Measurements from ENCODE around the gene EXT2. TPM values are rescaled to one million over a fixed set of nuclear protein-coding genes. Genes with fewer than 3 reads are reported as not detected.

EXT2 gene
- total RNA-seq, 3 donors from 2014 or later (not counting 1 experiment from before 2014, with no cell fraction given), result 44.2 to 50.3 (median 45.8) TPM

DNA sequence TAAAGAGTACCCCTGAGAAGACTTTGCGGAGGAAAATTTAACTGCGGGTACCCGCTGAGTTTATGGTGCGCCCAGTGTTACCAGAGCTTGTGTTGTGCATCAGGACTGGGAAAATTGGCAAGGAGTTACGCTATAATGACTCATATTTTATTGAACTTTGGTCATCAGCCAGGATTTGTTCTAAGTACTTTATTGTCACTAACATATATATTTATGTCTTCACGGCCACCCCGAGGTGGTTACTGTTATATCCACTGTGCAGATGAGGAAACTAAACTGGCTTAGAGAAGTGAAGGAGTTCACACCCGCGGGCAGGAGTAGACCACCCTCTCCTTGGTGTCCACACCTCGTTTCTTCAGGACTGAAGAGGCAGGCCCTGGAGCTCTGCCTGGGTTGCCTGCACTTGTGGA is 28.7 kb upstream of the EXT2 start:
- peak overlapping the region; percentile 70 for H3K27ac ChIP-seq (ENCODE audit: low read length)
- DNase-seq, result peak in 1 of 2 donors; percentile 29
- intact Hi-C loops (cut with micrococcal nuclease), result loop anchor here (2.0 kb wide), 1 partner anchor 30 kb away; no protein-coding TSS in a partner anchor
- Mint-ChIP-seq H3K4me3 (peak overlapping the region; percentile 93), H3K27me3 (ENCODE audit: low read depth in 2 of 2) (peaks cover 0 to 3% of the 10 kb centered on the region in 2 donors), H3K27ac (peak overlapping the region; percentile 79 to 95), H3K36me3 (peaks cover 5% of the 10 kb centered on the region), H3K9me3 (no peaks in the 10 kb centered on the region), H3K4me1 (peaks cover 20 to 33% of the 10 kb centered on the region in 2 donors)
- H3K27me3 ChIP-seq (ENCODE audit: control insufficient read depth, insufficient read depth, low read length), result no peaks in the 10 kb centered on the region
- TF ChIP-seq, protein P1, sequence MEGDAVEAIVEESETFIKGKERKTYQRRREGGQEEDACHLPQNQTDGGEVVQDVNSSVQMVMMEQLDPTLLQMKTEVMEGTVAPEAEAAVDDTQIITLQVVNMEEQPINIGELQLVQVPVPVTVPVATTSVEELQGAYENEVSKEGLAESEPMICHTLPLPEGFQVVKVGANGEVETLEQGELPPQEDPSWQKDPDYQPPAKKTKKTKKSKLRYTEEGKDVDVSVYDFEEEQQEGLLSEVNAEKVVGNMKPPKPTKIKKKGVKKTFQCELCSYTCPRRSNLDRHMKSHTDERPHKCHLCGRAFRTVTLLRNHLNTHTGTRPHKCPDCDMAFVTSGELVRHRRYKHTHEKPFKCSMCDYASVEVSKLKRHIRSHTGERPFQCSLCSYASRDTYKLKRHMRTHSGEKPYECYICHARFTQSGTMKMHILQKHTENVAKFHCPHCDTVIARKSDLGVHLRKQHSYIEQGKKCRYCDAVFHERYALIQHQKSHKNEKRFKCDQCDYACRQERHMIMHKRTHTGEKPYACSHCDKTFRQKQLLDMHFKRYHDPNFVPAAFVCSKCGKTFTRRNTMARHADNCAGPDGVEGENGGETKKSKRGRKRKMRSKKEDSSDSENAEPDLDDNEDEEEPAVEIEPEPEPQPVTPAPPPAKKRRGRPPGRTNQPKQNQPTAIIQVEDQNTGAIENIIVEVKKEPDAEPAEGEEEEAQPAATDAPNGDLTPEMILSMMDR (IDR thresholded peaks at IDR 0.05), result no peak
- no peak for ATAC-seq
- 52% methylated on average over 9 of the region's 10 CpGs for WGBS (ENCODE audit: insufficient coverage)
- no peaks in the 10 kb centered on the region for H3K9me3 ChIP-seq (ENCODE audit: control insufficient read depth, insufficient read depth, low read length)
- peaks cover 13% of the 10 kb centered on the region for H3K4me1 ChIP-seq (ENCODE audit: control insufficient read depth, insufficient read depth, low read length)
- H3K4me3 ChIP-seq (ENCODE audit: low read length), result peak overlapping the region; percentile 96
- no peaks in the 10 kb centered on the region for H3K36me3 ChIP-seq (ENCODE audit: control insufficient read depth, insufficient read depth, low read length)

DNA sequence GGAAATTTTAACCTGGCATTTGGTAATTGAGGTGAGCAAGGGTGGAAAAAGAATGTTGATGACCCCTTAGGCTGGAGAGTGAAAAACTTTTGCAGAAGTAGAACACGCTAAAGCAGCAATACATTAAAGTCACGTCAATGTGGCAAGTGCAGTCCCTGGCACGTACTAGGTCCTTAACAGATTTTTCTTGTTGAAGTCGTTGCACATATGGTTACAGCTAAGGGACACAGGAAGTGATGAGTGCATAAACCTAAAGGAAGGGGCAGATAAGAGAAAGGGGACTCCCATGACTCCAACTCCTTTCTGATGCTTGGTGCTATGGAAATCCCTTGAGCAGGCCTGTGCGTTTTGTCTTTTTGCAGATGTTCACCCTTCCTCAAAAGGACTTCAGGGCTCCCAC is 28.2 kb upstream of the EXT2 start:
- H3K9me3 Mint-ChIP-seq, result no peaks in the 10 kb centered on the region
- peak overlapping the region; percentile 79 to 95 for H3K27ac Mint-ChIP-seq

DNA sequence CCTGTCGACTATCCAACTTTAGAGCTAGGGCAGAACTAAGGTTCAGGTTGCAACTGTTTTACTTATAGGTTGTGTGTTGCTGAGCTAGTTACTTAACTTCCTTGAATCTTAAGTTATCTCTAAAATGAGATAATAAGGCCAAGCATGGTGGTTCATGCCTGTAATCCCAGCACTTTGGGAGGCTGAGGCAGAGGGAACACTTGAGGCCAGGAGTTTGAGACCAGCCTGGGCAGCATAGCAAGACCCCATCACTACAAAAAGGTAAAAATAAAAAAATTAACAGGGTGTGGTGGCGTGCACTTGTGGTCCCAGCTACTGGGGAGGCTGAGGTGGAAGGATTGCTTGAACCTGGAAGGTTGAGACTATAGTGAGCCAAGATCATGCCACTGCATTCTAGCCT is 27.3 kb upstream of the EXT2 start:
- Mint-ChIP-seq H3K9me3 (no peaks in the 10 kb centered on the region), H3K27ac (peak overlapping the region in 1 of 2 donors; percentile 95), H3K4me1 (peaks cover 20 to 33% of the 10 kb centered on the region in 2 donors), H3K36me3 (peaks cover 5% of the 10 kb centered on the region), H3K4me3 (no peak overlapping the region), H3K27me3 (ENCODE audit: low read depth in 2 of 2) (peaks cover 0 to 3% of the 10 kb centered on the region in 2 donors)
- Histone ChIP-seq H3K36me3 (ENCODE audit: control insufficient read depth, insufficient read depth, low read length) (peaks cover 1% of the 10 kb centered on the region), H3K27ac (ENCODE audit: low read length) (no peak overlapping the region), H3K4me3 (ENCODE audit: low read length) (no peak overlapping the region), H3K9me3 (ENCODE audit: control insufficient read depth, insufficient read depth, low read length) (no peaks in the 10 kb centered on the region), H3K27me3 (ENCODE audit: control insufficient read depth, insufficient read depth, low read length) (no peaks in the 10 kb centered on the region), H3K4me1 (ENCODE audit: control insufficient read depth, insufficient read depth, low read length) (peaks cover 13% of the 10 kb centered on the region)
- WGBS (ENCODE audit: insufficient coverage), result 100% methylated on average over 2 of the region's 2 CpGs
- ATAC-seq (no peak), DNase-seq (no peak)
- intact Hi-C loops (cut with micrococcal nuclease), result no loop called here
- TF ChIP-seq, protein P1 (IDR thresholded peaks at IDR 0.05), result no peak

More for the DNA sequence above, 28.2 kb upstream of the EXT2 start:
- Histone ChIP-seq H3K27me3 (ENCODE audit: control insufficient read depth, insufficient read depth, low read length) (no peaks in the 10 kb centered on the region), H3K27ac (ENCODE audit: low read length) (no peak overlapping the region), H3K4me3 (ENCODE audit: low read length) (no peak overlapping the region), H3K4me1 (ENCODE audit: control insufficient read depth, insufficient read depth, low read length) (peaks cover 13% of the 10 kb centered on the region), H3K36me3 (ENCODE audit: control insufficient read depth, insufficient read depth, low read length) (no peaks in the 10 kb centered on the region), H3K9me3 (ENCODE audit: control insufficient read depth, insufficient read depth, low read length) (no peaks in the 10 kb centered on the region)
- 54% methylated on average over 5 of the region's 5 CpGs for WGBS (ENCODE audit: insufficient coverage)
- peaks cover 20 to 33% of the 10 kb centered on the region in 2 donors for H3K4me1 Mint-ChIP-seq
- DNase-seq, result peak in 1 of 2 donors; percentile 6
- H3K27me3 Mint-ChIP-seq (ENCODE audit: low read depth in 2 of 2), result peaks cover 0 to 3% of the 10 kb centered on the region in 2 donors
- peak overlapping the region; percentile 93 for H3K4me3 Mint-ChIP-seq
- intact Hi-C loops (cut with micrococcal nuclease), result loop anchor here (2.0 kb wide), 1 partner anchor 30 kb away; no protein-coding TSS in a partner anchor
- peaks cover 5% of the 10 kb centered on the region for H3K36me3 Mint-ChIP-seq
- ATAC-seq, result no peak
- TF ChIP-seq, protein P1 (IDR thresholded peaks at IDR 0.05), result no peak

DNA sequence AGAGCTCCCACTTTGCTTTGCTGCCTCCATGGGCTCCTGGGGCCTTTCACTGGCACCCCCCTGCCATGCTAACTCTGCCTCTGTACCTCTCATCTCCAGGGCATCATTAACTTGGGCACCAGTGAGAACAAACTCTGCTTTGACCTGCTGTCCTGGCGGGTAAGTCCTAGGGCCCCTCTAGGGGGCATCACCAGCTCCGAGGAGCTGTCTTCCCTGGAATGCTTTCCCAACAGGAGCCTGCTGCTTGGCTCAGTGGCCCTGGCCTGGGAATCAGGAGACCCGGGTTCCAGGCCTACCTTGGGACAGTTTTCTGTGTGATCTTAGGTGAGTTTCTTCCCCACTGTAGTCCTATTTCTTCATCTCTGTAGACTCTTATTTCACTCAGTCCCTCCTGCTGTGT is 24.3 kb upstream of the EXT2 start:
- Mint-ChIP-seq H3K27me3 (ENCODE audit: low read depth in 2 of 2) (no peaks in the 10 kb centered on the region), H3K27ac (no peak overlapping the region), H3K4me1 (peaks cover 9 to 25% of the 10 kb centered on the region in 2 donors), H3K36me3 (peaks cover 5% of the 10 kb centered on the region), H3K4me3 (no peak overlapping the region), H3K9me3 (no peaks in the 10 kb centered on the region)
- Histone ChIP-seq H3K36me3 (ENCODE audit: control insufficient read depth, insufficient read depth, low read length) (peaks cover 8% of the 10 kb centered on the region), H3K4me3 (ENCODE audit: low read length) (no peak overlapping the region), H3K4me1 (ENCODE audit: control insufficient read depth, insufficient read depth, low read length) (peaks cover 9% of the 10 kb centered on the region), H3K27me3 (ENCODE audit: control insufficient read depth, insufficient read depth, low read length) (no peaks in the 10 kb centered on the region), H3K9me3 (ENCODE audit: control insufficient read depth, insufficient read depth, low read length) (no peaks in the 10 kb centered on the region), H3K27ac (ENCODE audit: low read length) (no peak overlapping the region)
- WGBS (ENCODE audit: insufficient coverage), result 91% methylated on average over 2 of the region's 3 CpGs
- TF ChIP-seq, protein P1 (IDR thresholded peaks at IDR 0.05), result no peak
- DNase-seq (no peak), ATAC-seq (no peak)
- intact Hi-C loops (cut with micrococcal nuclease), result no loop called here

Data from natural killer cell (primary cell).